Limb (tissue), 2 donors: Measurements from ENCODE around the gene PRLR.

Experiments
- DNase-seq, 2 donors: peaks; one replicate each; pipeline ENCODE4 v3.0.0-alpha.2; 2016; ENCODE audit errors: extremely low spot score in 2 of 2

Gene PRLR

GRCh38 chr5:35233601-35234000 is 3.3 kb upstream of the PRLR start:
- no peak for DNase-seq

GRCh38 chr5:35233121-35233520 is 2.8 kb upstream of the PRLR start:
- no peak for DNase-seq

- DNase-seq, result no peak
These were observed 1.8 kb upstream of the PRLR start for GRCh38 chr5:35232124-35232523.

- peak in 1 of 2 donors; percentile 54 for DNase-seq
These were observed 930 bp downstream of the PRLR start for GRCh38 chr5:35229076-35230037.

- no peak for DNase-seq
These were observed 2.0 kb downstream of the PRLR start for GRCh38 chr5:35228310-35228709.

- no peak for DNase-seq
These were observed 2.6 kb downstream of the PRLR start for GRCh38 chr5:35227720-35228119.

- no peak for DNase-seq
These were observed 6.4 kb downstream of the PRLR start for GRCh38 chr5:35223787-35224395.

- no peak for DNase-seq
These were observed 9.3 kb downstream of the PRLR start for GRCh38 chr5:35220967-35221366.

- DNase-seq, result no peak
These were observed 11.3 kb downstream of the PRLR start for GRCh38 chr5:35218981-35219380.

- no peak for DNase-seq
These were observed 16.2 kb downstream of the PRLR start for GRCh38 chr5:35214051-35214450.

- DNase-seq, result no peak
These were observed 16.7 kb downstream of the PRLR start for GRCh38 chr5:35213608-35214007.

GRCh38 chr5:35212122-35212982 is 17.9 kb downstream of the PRLR start:
- no peak for DNase-seq

GRCh38 chr5:35209862-35210261 is 20.4 kb downstream of the PRLR start:
- no peak for DNase-seq

GRCh38 chr5:35205606-35206005 is 24.7 kb downstream of the PRLR start:
- no peak for DNase-seq

- DNase-seq, result no peak
These were observed 25.1 kb downstream of the PRLR start for GRCh38 chr5:35205186-35205585.

GRCh38 chr5:35203403-35203802 is 26.9 kb downstream of the PRLR start:
- no peak for DNase-seq

- DNase-seq, result no peak
These were observed 27.8 kb downstream of the PRLR start for GRCh38 chr5:35202319-35203111.

- DNase-seq, result no peak
These were observed 29.0 kb downstream of the PRLR start for GRCh38 chr5:35201291-35201690.

- DNase-seq, result no peak
These were observed 30.4 kb downstream of the PRLR start for GRCh38 chr5:35199886-35200285.

GRCh38 chr5:35198686-35199085 is 31.6 kb downstream of the PRLR start:
- DNase-seq, result peak; percentile 43 to 55

GRCh38 chr5:35198075-35198474 is 32.2 kb downstream of the PRLR start:
- DNase-seq, result peak in 1 of 2 donors; percentile 15
